Measurements from ENCODE around the gene ANKRD45. TPM values are rescaled to one million over a fixed set of nuclear protein-coding genes. Genes with fewer than 3 reads are reported as not detected.
"Not testable (repeated sequence)": the region's sequence is repeated elsewhere in the genome, so short reads cannot be mapped to it uniquely, and the experiment has no call there.

Gene ANKRD45
- total RNA-seq, 4 donors from 2014 or later: not detected

DNA sequence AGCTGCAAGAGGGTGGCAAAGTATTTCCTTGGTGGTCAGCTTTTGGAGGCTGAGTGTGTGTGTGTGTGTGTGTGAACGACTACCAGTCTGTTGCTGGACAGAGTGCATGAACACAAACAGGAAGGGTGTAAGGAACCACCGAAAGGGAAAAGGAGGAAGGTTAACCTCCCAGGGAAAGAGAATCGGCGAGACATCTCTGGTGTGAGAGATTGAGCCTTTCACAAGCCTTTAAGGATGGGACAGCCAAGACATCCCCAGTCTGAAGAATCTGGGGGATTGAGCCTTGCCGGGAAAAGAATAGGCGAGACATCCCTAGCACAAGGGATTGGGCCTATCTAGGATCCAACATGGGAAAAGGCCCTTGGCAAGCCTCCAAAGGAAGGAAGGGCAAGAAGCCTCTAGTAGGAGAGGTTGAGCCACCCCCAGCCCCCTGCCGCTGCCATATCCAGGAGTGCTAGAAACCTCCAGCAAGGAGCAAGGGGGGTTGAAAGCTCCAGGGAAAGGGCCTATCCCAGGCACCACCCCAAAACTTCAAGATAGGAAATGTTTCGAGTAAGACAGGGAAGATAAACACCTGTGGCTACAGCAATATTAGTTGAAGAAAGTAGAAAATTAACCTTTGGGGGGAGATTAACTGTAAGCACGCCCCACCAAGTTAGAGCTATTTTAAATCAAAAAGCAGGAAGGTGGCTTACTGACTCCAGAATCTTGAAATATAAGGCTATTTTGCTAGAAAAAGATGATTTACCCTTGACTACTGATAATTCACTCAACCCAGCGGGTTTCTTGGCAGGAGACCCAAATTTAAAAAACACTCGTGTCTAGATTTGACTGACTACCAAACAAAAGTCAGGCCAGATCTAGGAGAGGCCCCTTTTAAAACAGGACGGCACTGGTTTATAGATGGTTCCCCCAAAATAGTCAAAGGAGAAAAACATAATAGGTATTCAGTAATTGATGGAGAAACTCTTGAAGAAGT, 31.3 kb downstream of the ANKRD45 start:
- Histone ChIP-seq H3K9me3 (no peaks in the 10 kb centered on the region), H3K4me3 (no peak overlapping the region), H3K4me1 (no peaks in the 10 kb centered on the region), H3K36me3 (no peaks in the 10 kb centered on the region), H3K27me3 (no peaks in the 10 kb centered on the region), H3K27ac (no peak overlapping the region)
- intact Hi-C loops (cut with DNase I; ENCODE audit: low total_unique reads) (no loop called here), in situ Hi-C loops (cut with MboI; ENCODE audit: low sequenced_read_pairs in 4 of 4) (no loop called here)
- ATAC-seq: no peak
- TF ChIP-seq POLR2A (IDR thresholded peaks at IDR 0.05): no peak
- TF ChIP-seq, protein P1, sequence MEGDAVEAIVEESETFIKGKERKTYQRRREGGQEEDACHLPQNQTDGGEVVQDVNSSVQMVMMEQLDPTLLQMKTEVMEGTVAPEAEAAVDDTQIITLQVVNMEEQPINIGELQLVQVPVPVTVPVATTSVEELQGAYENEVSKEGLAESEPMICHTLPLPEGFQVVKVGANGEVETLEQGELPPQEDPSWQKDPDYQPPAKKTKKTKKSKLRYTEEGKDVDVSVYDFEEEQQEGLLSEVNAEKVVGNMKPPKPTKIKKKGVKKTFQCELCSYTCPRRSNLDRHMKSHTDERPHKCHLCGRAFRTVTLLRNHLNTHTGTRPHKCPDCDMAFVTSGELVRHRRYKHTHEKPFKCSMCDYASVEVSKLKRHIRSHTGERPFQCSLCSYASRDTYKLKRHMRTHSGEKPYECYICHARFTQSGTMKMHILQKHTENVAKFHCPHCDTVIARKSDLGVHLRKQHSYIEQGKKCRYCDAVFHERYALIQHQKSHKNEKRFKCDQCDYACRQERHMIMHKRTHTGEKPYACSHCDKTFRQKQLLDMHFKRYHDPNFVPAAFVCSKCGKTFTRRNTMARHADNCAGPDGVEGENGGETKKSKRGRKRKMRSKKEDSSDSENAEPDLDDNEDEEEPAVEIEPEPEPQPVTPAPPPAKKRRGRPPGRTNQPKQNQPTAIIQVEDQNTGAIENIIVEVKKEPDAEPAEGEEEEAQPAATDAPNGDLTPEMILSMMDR (IDR thresholded peaks at IDR 0.05 in 4 of 5, conservative IDR thresholded peaks at IDR 0.05 in 1 of 5): no peak
- no peak for DNase-seq

DNA sequence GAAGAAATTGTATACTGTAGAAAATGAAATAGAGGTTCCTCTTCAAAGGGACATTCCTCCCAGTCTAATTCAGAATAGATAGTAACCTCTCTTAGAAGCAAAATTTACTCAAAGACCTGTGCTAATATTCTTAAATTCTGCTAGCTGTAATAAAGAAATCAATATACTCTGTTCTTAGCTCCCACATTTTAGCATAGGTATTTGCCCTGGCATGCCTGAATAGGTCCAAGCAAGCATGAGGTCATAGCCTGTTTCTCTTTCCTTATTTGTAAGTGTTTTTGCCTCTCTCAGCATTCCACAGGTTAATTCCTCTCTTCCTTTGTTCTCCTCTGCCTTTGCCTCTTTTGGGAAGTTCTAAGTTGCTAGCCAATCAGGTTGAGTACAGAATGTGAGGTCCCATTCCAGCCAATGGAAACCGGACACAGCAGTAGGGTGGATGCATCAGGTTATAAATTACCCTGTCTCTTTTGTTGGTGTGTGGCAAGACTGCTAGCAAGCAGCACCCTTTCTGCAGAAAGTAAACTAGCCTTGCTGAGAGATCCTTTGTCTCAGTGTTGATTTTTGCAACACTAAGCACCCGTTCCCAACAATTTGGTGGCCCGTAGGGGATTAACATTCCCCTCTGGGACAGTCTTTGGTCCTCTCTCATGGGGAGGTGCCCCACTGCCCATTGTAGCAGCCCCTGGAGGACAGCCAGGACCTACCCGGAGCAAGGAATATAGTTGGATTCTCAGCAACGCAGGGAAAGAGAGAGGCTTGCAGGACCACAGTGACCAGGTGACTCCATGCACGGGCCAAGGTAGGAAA, 32.2 kb downstream of the ANKRD45 start:
- H3K27ac ChIP-seq; H3K36me3 ChIP-seq; H3K9me3 ChIP-seq; H3K27me3 ChIP-seq; H3K4me3 ChIP-seq; in situ Hi-C loops (cut with MboI; ENCODE audit: low sequenced_read_pairs in 4 of 4); intact Hi-C loops (cut with DNase I; ENCODE audit: low total_unique reads); H3K4me1 ChIP-seq; DNase-seq; ATAC-seq: not testable (repeated sequence)

DNA sequence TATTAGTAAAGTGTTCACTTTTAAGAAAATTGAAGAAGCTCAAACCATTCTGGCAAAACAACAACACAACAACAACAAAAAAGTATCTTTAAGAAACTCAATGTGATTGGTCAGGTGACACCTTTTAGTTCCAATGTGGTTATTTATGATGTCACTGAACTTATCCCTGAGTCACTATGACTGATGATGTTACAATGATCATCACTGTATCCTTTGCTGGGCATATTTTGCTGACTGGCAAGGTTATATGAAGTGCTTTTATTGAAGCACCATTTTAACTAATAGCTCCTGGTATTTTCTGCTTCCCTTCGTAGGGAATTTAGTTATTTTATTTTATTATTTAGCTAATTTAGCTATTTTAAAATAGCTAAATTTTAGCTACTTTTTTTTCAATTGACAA, 34.5 kb downstream of the ANKRD45 start, which contains the start of gene TEX50:
Gene TEX50 (plus strand): TSS at position 223 of the 400 bp plus-strand sequence. CDS start 184 bp downstream, outside the sequence.
- ATAC-seq (no peak), DNase-seq (no peak)
- in situ Hi-C loops (cut with MboI; ENCODE audit: low sequenced_read_pairs in 4 of 4): no loop called here
- Histone ChIP-seq H3K27ac (no peak within 1 kb of the TSS), H3K36me3 (no peaks in the 10 kb centered on the region), H3K4me1 (no peaks in the 10 kb centered on the region), H3K4me3 (no peak within 1 kb of the TSS), H3K9me3 (no peaks in the 10 kb centered on the region), H3K27me3 (no peaks in the 10 kb centered on the region)
- no peak for TF ChIP-seq POLR2A (IDR thresholded peaks at IDR 0.05)
- TF ChIP-seq, protein P1 (IDR thresholded peaks at IDR 0.05 in 4 of 5, conservative IDR thresholded peaks at IDR 0.05 in 1 of 5): no peak
- intact Hi-C loops (cut with DNase I; ENCODE audit: low total_unique reads): no loop called here

DNA sequence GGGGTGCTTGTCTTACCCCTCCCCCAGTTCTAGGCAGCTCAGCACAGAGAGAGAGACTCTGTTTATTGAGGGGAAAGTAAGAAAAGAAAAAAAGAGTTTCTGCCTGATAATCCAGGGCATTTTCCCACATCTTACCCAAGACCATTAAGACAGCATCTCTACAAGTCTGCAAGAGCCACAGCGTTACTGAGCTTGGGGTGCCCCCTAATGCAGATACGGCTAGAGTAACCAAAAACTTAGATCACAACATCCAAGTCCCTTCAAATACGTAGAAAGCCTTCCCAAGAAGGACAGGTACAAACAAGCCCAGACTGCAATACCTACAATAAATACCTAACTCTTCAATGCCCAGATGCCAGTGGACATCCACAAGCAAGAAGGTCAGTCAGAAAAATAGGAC, 40.8 kb downstream of the ANKRD45 start:
- no peaks in the 10 kb centered on the region for H3K27me3 ChIP-seq
- in situ Hi-C loops (cut with MboI; ENCODE audit: low sequenced_read_pairs in 4 of 4): no loop called here
- H3K4me1 ChIP-seq: no peaks in the 10 kb centered on the region
- ATAC-seq (no peak), DNase-seq (no peak)
- H3K27ac ChIP-seq: no peak overlapping the region
- TF ChIP-seq, protein P1 (IDR thresholded peaks at IDR 0.05 in 4 of 5, conservative IDR thresholded peaks at IDR 0.05 in 1 of 5): no peak
- no peak for TF ChIP-seq POLR2A (IDR thresholded peaks at IDR 0.05)
- no peaks in the 10 kb centered on the region for H3K36me3 ChIP-seq
- intact Hi-C loops (cut with DNase I; ENCODE audit: low total_unique reads): no loop called here
- H3K9me3 ChIP-seq: no peaks in the 10 kb centered on the region
- H3K4me3 ChIP-seq: no peak overlapping the region

DNA sequence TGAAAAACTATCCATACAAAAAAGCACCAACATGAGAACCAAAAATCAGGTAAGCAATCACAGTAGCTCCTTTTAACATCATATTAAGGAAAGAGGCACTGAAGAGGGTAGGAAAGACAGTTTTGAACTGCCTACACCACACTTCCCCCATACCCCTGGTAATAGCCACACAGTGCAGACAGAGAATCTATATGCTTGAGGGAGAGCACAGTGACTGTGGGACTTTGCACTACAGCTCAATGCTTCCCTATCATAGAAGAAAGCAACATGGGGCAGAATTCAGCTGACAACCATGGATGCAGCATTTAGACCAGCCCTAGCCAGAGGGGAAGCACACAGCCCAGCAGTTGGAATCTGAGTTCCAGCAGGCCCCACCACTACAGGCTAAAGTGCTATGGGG, 42.4 kb downstream of the ANKRD45 start:
- in situ Hi-C loops (cut with MboI; ENCODE audit: low sequenced_read_pairs in 4 of 4) (no loop called here), intact Hi-C loops (cut with DNase I; ENCODE audit: low total_unique reads) (no loop called here)
- DNase-seq: no peak
- no peak overlapping the region for H3K27ac ChIP-seq
- no peaks in the 10 kb centered on the region for H3K27me3 ChIP-seq
- no peaks in the 10 kb centered on the region for H3K9me3 ChIP-seq
- H3K4me1 ChIP-seq: no peaks in the 10 kb centered on the region
- TF ChIP-seq, protein P1 (IDR thresholded peaks at IDR 0.05 in 4 of 5, conservative IDR thresholded peaks at IDR 0.05 in 1 of 5): no peak
- no peak for TF ChIP-seq POLR2A (IDR thresholded peaks at IDR 0.05)
- no peak for ATAC-seq
- no peak overlapping the region for H3K4me3 ChIP-seq
- no peaks in the 10 kb centered on the region for H3K36me3 ChIP-seq

Data from gastrocnemius medialis (tissue), 4 donors.